Measurements from ENCODE around the gene TFPI.

Gene TFPI

GRCh38 chr2:187478719-187479118, 75.5 kb downstream of the TFPI start:
- TF ChIP-seq CTCF (IDR thresholded peaks at IDR 0.05) = no peak

GRCh38 chr2:187477051-187477450, 77.2 kb downstream of the TFPI start:
- TF ChIP-seq CTCF (IDR thresholded peaks at IDR 0.05) = no peak

GRCh38 chr2:187475499-187476248, 78.6 kb downstream of the TFPI start:
- TF ChIP-seq CTCF (IDR thresholded peaks at IDR 0.05) = no peak

- no peak for TF ChIP-seq CTCF (IDR thresholded peaks at IDR 0.05)
Observed at GRCh38 chr2:187470698-187471097, 83.5 kb downstream of the TFPI start.

GRCh38 chr2:187469538-187469937, 84.7 kb downstream of the TFPI start:
- TF ChIP-seq CTCF (IDR thresholded peaks at IDR 0.05) = no peak

- TF ChIP-seq CTCF (IDR thresholded peaks at IDR 0.05) = no peak
Observed at GRCh38 chr2:187468262-187468661, 86.0 kb downstream of the TFPI start.

GRCh38 chr2:187466129-187466792, 88.0 kb downstream of the TFPI start:
- no peak for TF ChIP-seq CTCF (IDR thresholded peaks at IDR 0.05)
